NCI-H2081 (cell line): ENCODE results near the gene SPATA22.
"Not testable (repeated sequence)": the region's sequence is repeated elsewhere in the genome, so short reads cannot be mapped to it uniquely, and the experiment has no call there.

Experiments used
- DNase-seq, 2 experiments: peaks; one replicate each; lab custom pipeline; 2025; lab: John Stamatoyannopoulos, UW

SPATA22 gene

GRCh38 chr17:3471599-3471998 is at the start of gene SPATA22:
Gene SPATA22 (minus strand): TSS chr17:3471819. CDS start chr17:3469325, 2,494 bp downstream.
- DNase-seq, result no peak

GRCh38 chr17:3519472-3519871 is 47.9 kb upstream of the SPATA22 start:
- not testable (repeated sequence) for DNase-seq

GRCh38 chr17:3514873-3515272 is 43.3 kb upstream of the SPATA22 start:
- no peak for DNase-seq

- DNase-seq, result not testable (repeated sequence)
Measured at GRCh38 chr17:3514167-3514566, 42.5 kb upstream of the SPATA22 start.

- DNase-seq, result no peak
Measured at GRCh38 chr17:3513305-3514035, 41.9 kb upstream of the SPATA22 start.

- DNase-seq, result no peak
Measured at GRCh38 chr17:3512505-3513171, 41.0 kb upstream of the SPATA22 start.

- no peak for DNase-seq
Measured at GRCh38 chr17:3511852-3512504, 40.4 kb upstream of the SPATA22 start.

GRCh38 chr17:3510090-3510489 is 38.5 kb upstream of the SPATA22 start:
- DNase-seq, result no peak

GRCh38 chr17:3507869-3508268 is 36.2 kb upstream of the SPATA22 start:
- no peak for DNase-seq

GRCh38 chr17:3507071-3507470 is 35.5 kb upstream of the SPATA22 start:
- DNase-seq, result no peak

GRCh38 chr17:3506054-3506453 is 34.4 kb upstream of the SPATA22 start:
- DNase-seq, result no peak

- no peak for DNase-seq
Measured at GRCh38 chr17:3505008-3505407, 33.4 kb upstream of the SPATA22 start.

GRCh38 chr17:3503285-3503684 is 31.7 kb upstream of the SPATA22 start:
- no peak for DNase-seq

- DNase-seq, result no peak
Measured at GRCh38 chr17:3502466-3502865, 30.8 kb upstream of the SPATA22 start.

GRCh38 chr17:3501344-3501743 is 29.7 kb upstream of the SPATA22 start:
- DNase-seq, result no peak

GRCh38 chr17:3497101-3497500 is 25.5 kb upstream of the SPATA22 start:
- DNase-seq, result no peak

- DNase-seq, result no peak
Measured at GRCh38 chr17:3485481-3486068, 14.0 kb upstream of the SPATA22 start.

GRCh38 chr17:3482852-3483251 is 11.2 kb upstream of the SPATA22 start:
- DNase-seq, result no peak

GRCh38 chr17:3479988-3480387 is 8.4 kb upstream of the SPATA22 start:
- no peak for DNase-seq

GRCh38 chr17:3475812-3476610 is 4.4 kb upstream of the SPATA22 start, which contains the start of gene ASPA:
Gene ASPA (plus strand): TSS chr17:3475997. CDS start chr17:3476160, 163 bp downstream.
- DNase-seq, result no peak

GRCh38 chr17:3475251-3475685 is 3.6 kb upstream of the SPATA22 start:
- DNase-seq, result no peak

GRCh38 chr17:3474212-3474611 is 2.6 kb upstream of the SPATA22 start:
- DNase-seq, result no peak
